Activated CD8-positive, alpha-beta T cell treated with anti-CD3 and anti-CD28 coated beads for 36 hours (primary cell): ENCODE measurements around the gene OLFM2. TPM values are rescaled to one million over a fixed set of nuclear protein-coding genes. Genes with fewer than 3 reads are reported as not detected.

Experiments used
- ATAC-seq: fragments of 200-7000 bp; cut with Tn5 transposase; one replicate; pipeline ENCODE4 v1.10.0; 2021; ENCODE audit warnings: mild to moderate bottlenecking, moderate library complexity
- CTCF ChIA-PET: fragments of 350-600 bp; sonication (Branson Sonifier 250); formaldehyde crosslinking; loops from one replicate; lab custom pipeline; 2021; ENCODE audit warnings: antibody characterized with exemption; lab: Charles Lee
- POLR2A ChIA-PET: fragments of 350-600 bp; sonication (Branson Sonifier 250); formaldehyde crosslinking; loops from one replicate; lab custom pipeline; 2021; ENCODE audit warnings: antibody characterized with exemption; lab: Charles Lee
- DNase-seq: peaks from one replicate; pipeline ENCODE4 v3.0.0-alpha.2; 2020
- H3K27ac Mint-ChIP-seq: one replicate; pipeline ENCODE4 v1.8.0; 2021; ENCODE audit warnings: mild to moderate bottlenecking, mixed read lengths
- H3K27me3 Mint-ChIP-seq: one replicate; pipeline ENCODE4 v1.8.0; 2021; ENCODE audit warnings: mixed read lengths
- H3K36me3 Mint-ChIP-seq: one replicate; pipeline ENCODE4 v1.8.0; 2021; ENCODE audit warnings: low read depth, mixed read lengths
- H3K4me1 Mint-ChIP-seq: one replicate; pipeline ENCODE4 v1.8.0; 2021; ENCODE audit warnings: low read depth, mixed read lengths
- H3K4me3 Mint-ChIP-seq: one replicate; pipeline ENCODE4 v1.8.0; 2021; ENCODE audit warnings: mild to moderate bottlenecking, moderate library complexity, mixed read lengths
- H3K9me3 Mint-ChIP-seq: one replicate; pipeline ENCODE4 v1.8.0; 2021; ENCODE audit warnings: mixed read lengths
- CTCF ChIP-seq: fragments of 200-600 bp; IDR thresholded peaks from one replicate; pipeline ENCODE4 v1.8.0; 2022; ENCODE audit warnings: antibody characterized with exemption, mild to moderate bottlenecking
- intact Hi-C: fragments of 100-400 bp; cut with micrococcal nuclease; formaldehyde crosslinking; loops from one replicate; pipeline ENCODE4 v1.10.0; 2022
- total RNA-seq, 2 experiments: library from RNA; stranded (reverse); gene quantifications; one replicate each; pipeline ENCODE4 v1.2.3, GENCODE V29; 2021

The OLFM2 gene
- total RNA-seq, 2 experiments from 2014 or later: 2.7 to 3.2 TPM

DNA sequence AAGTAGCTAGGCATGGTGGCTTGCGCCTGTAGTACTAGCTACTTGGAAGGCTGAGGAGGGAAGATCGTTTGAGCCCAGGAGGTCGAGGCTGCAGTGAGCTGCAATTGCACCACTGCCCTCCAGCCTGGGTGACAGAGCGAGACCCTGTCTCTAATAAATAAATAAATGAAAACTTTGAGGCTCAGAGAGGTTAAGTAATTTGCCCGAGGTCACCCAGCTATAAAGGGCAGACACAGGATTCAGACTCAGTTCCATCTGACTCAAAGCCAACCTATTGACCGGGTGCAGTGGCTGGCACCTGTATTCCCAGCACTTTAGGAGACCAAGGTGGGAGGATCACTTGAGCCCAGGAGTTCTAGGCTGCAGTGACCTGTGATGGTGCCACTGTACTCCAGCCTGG lies 7.4 kb upstream of the OLFM2 start:
- intact Hi-C loops: no loop called here
- H3K4me1 Mint-ChIP-seq: peaks cover 3% of the 10 kb centered on the region
- H3K9me3 Mint-ChIP-seq: peaks cover 8% of the 10 kb centered on the region
- TF ChIP-seq CTCF: no peak
- no peak overlapping the region for H3K27ac Mint-ChIP-seq
- DNase-seq: no peak
- no peak overlapping the region for H3K4me3 Mint-ChIP-seq
- ChIA-PET CTCF (interaction anchor here (1.2 to 1.5 kb wide), 3 partner anchors 12 to 84 kb away, joined by 5 to 6 read pairs (median 5); no protein-coding TSS in a partner anchor), POLR2A (no interaction called here)
- H3K36me3 Mint-ChIP-seq: no peaks in the 10 kb centered on the region
- no peak for ATAC-seq
- peaks cover 27% of the 10 kb centered on the region for H3K27me3 Mint-ChIP-seq

DNA sequence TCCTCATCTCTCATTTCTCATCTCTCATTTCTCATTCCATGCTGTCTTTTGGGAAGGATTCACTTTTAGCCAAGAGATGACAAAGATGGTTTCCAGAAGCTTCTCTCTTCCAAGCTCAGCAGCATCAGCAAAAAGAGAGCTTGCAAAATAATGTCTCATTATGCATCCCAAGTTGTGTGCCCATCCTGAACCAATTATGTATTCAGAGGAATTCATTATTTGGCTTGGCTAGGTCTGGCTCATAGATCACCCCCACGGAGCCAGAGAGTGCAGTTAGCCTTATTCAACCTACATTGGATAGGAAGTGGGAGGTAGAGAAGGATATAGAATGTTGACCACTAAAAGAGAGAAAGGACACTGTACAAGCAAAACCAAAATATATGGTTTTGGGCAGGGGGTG lies 5.4 kb upstream of the OLFM2 start:
- CTCF ChIA-PET: interaction anchor here (1.3 kb wide), 1 partner anchor 59 kb away, joined by 4 read pairs; no protein-coding TSS in a partner anchor
- no peak for ATAC-seq
- H3K36me3 Mint-ChIP-seq: no peaks in the 10 kb centered on the region

DNA sequence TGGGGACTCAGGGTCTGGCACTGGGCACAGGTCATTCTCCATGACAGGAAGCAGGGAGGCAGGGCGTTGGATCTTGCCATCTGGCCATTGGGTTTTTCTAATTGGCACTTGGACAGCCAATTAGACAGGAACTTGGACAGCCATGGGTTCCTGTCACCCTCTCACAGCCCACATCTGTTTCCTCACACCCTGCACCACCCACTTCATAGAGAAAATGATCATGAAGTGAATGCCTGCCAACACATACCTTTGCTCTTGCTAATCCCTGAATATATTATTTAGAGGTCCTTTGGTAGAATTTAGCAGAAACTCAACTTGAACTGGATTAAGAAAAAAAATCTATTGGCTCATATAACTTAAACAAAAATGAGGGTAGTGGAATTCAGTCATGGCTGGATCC lies 4.9 kb upstream of the OLFM2 start:
- POLR2A ChIA-PET: no interaction called here
- intact Hi-C loops: no loop called here
- H3K4me1 Mint-ChIP-seq: peaks cover 10% of the 10 kb centered on the region

More for the DNA sequence above, 5.4 kb upstream of the OLFM2 start:
- Mint-ChIP-seq H3K27me3 (peaks cover 34% of the 10 kb centered on the region), H3K4me3 (no peak overlapping the region), H3K9me3 (peaks cover 8% of the 10 kb centered on the region), H3K4me1 (peaks cover 8% of the 10 kb centered on the region), H3K27ac (no peak overlapping the region)
- intact Hi-C loops: no loop called here
- no peak for DNase-seq
- TF ChIP-seq CTCF: no peak
- POLR2A ChIA-PET: no interaction called here

DNA sequence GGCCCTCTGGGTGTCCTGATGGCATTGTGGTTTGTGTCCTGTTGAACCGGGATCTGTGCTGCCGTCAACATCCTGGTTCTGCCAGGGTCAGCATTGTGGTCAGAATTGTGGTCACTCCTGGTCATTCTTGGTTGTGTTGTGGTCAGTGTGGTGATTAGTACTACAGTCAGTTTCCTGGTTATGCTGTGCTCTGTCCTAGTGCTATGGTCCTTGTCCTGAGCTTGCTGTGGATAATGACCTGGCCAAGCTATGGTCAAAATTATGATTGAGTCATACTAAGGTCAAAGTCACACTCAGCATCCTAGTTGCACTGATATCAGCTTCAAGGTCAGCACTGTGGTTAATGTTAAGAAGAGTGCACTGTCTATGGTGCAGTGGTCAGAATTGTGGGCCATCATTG lies 4.5 kb upstream of the OLFM2 start:
- ChIA-PET CTCF (interaction anchor here (0.8 to 3.4 kb wide), 2 partner anchors 60 to 87 kb away, joined by 3 to 18 read pairs; no protein-coding TSS in a partner anchor), POLR2A (no interaction called here)

More for the DNA sequence above, 4.9 kb upstream of the OLFM2 start:
- ATAC-seq (no peak), DNase-seq (no peak)
- Mint-ChIP-seq H3K27ac (no peak overlapping the region), H3K27me3 (peaks cover 35% of the 10 kb centered on the region), H3K36me3 (no peaks in the 10 kb centered on the region), H3K4me3 (no peak overlapping the region), H3K9me3 (peaks cover 8% of the 10 kb centered on the region)
- CTCF ChIA-PET: interaction anchor here (1.3 to 3.4 kb wide), 2 partner anchors 59 to 86 kb away, joined by 4 to 18 read pairs; no protein-coding TSS in a partner anchor
- no peak for TF ChIP-seq CTCF

More for the DNA sequence above, 4.5 kb upstream of the OLFM2 start:
- no peak overlapping the region for H3K4me3 Mint-ChIP-seq
- H3K27me3 Mint-ChIP-seq: peaks cover 36% of the 10 kb centered on the region
- H3K27ac Mint-ChIP-seq: no peak overlapping the region
- TF ChIP-seq CTCF: no peak
- peaks cover 8% of the 10 kb centered on the region for H3K9me3 Mint-ChIP-seq
- intact Hi-C loops: no loop called here
- no peak for DNase-seq
- no peaks in the 10 kb centered on the region for H3K36me3 Mint-ChIP-seq
- H3K4me1 Mint-ChIP-seq: peaks cover 10% of the 10 kb centered on the region
- ATAC-seq: no peak
